PC-9 (cell line): ENCODE measurements around the gene HNF1A. TPM values are rescaled to one million over a fixed set of nuclear protein-coding genes. Genes with fewer than 3 reads are reported as not detected.

Experiments
- BruUV-seq: library from RNA; stranded (reverse); fragments of 400-500 nt; replicated peaks from 2 replicates; lab custom pipeline; 2021; lab: Mats Ljungman, UMichigan
- CTCF ChIA-PET: fragments of 300-600 bp; sonication (Branson Sonifier 250); formaldehyde crosslinking; loops from one replicate; lab custom pipeline; 2022; ENCODE audit warnings: antibody characterized with exemption; lab: Charles Lee
- POLR2A ChIA-PET: fragments of 300-600 bp; sonication (Branson Sonifier 250); formaldehyde crosslinking; loops from one replicate; lab custom pipeline; 2022; ENCODE audit warnings: antibody characterized with exemption; ENCODE audit not compliant: unreplicated experiment; lab: Charles Lee
- DNase-seq, 2 experiments: peaks; one replicate each; pipeline versions ENCODE4 v3.0.0 to v3.0.0-alpha.2; 2015 to 2022; ENCODE audit warnings: mixed read lengths in 1 of 2
- H2AFZ ChIP-seq: fragments of 200-600 bp; sonication (generic); 2 replicates; pipeline ENCODE4 v1.8.1; 2017; ENCODE audit warnings: antibody characterized with exemption
- H3F3A ChIP-seq: fragments of 200-600 bp; sonication (generic); 2 replicates; pipeline ENCODE4 v1.8.1; 2017; ENCODE audit warnings: antibody characterized with exemption, mild to moderate bottlenecking, low read depth; ENCODE audit not compliant: insufficient read depth
- H3K27ac ChIP-seq: fragments of 200-600 bp; sonication (generic); 2 replicates; pipeline ENCODE4 v1.6.1; 2016; ENCODE audit warnings: mixed run types
- H3K27me3 ChIP-seq: fragments of 200-600 bp; sonication (generic); 2 replicates; pipeline ENCODE4 v1.6.1; 2016; ENCODE audit warnings: low read depth, mixed run types; ENCODE audit not compliant: insufficient read depth
- H3K36me3 ChIP-seq: fragments of 200-600 bp; sonication (generic); 2 replicates; pipeline ENCODE4 v1.6.1; 2016; ENCODE audit warnings: low read depth, mixed run types
- H3K4me1 ChIP-seq: fragments of 200-600 bp; sonication (generic); replicated peaks from 2 replicates; pipeline ENCODE4 v1.6.1; 2016; ENCODE audit warnings: mixed run types; ENCODE audit not compliant: insufficient read depth
- H3K4me2 ChIP-seq: fragments of 200-600 bp; sonication (generic); 2 replicates; pipeline ENCODE4 v1.6.1; 2017; ENCODE audit warnings: mixed run types
- H3K4me3 ChIP-seq: fragments of 200-600 bp; sonication (generic); 2 replicates; pipeline ENCODE4 v1.6.1; 2016; ENCODE audit warnings: mixed run types
- H3K79me2 ChIP-seq: fragments of 200-600 bp; sonication (generic); 2 replicates; pipeline ENCODE4 v1.6.1; 2017; ENCODE audit warnings: low read depth, mixed run types
- H3K9me2 ChIP-seq: fragments of 200-600 bp; sonication (generic); 2 replicates; pipeline ENCODE4 v1.8.1; 2017; ENCODE audit warnings: mild to moderate bottlenecking; ENCODE audit not compliant: insufficient read depth
- H3K9me3 ChIP-seq: fragments of 200-600 bp; sonication (generic); 2 replicates; pipeline ENCODE4 v1.8.1; 2016; ENCODE audit warnings: low read depth; ENCODE audit not compliant: insufficient read depth
- H4K20me1 ChIP-seq: fragments of 200-600 bp; sonication (generic); 2 replicates; pipeline ENCODE4 v1.8.1; 2017; ENCODE audit not compliant: insufficient read depth
- CTCF ChIP-seq: fragments of 200-600 bp; sonication (generic); conservative IDR thresholded peaks from 2 replicates; pipeline ENCODE4 v1.6.1; 2017; ENCODE audit warnings: mixed run types, antibody characterized with exemption, mild to moderate bottlenecking, moderate library complexity
- EZH2 ChIP-seq: fragments of 200-600 bp; sonication (generic); IDR thresholded peaks from 2 replicates; pipeline ENCODE4 v1.8.0; 2017; ENCODE audit warnings: antibody characterized with exemption, low read depth
- intact Hi-C: fragments of 100-400 bp; cut with micrococcal nuclease; formaldehyde crosslinking; loops from one replicate; pipeline ENCODE4 v1.10.0; 2022; ENCODE audit not compliant: unreplicated experiment
- total RNA-seq: library from RNA; stranded (reverse); gene quantifications from 2 replicates; pipeline ENCODE4 v1.2.3, GENCODE V29; 2021

Gene HNF1A
- total RNA-seq, 1 experiment from 2014 or later: not detected

DNA sequence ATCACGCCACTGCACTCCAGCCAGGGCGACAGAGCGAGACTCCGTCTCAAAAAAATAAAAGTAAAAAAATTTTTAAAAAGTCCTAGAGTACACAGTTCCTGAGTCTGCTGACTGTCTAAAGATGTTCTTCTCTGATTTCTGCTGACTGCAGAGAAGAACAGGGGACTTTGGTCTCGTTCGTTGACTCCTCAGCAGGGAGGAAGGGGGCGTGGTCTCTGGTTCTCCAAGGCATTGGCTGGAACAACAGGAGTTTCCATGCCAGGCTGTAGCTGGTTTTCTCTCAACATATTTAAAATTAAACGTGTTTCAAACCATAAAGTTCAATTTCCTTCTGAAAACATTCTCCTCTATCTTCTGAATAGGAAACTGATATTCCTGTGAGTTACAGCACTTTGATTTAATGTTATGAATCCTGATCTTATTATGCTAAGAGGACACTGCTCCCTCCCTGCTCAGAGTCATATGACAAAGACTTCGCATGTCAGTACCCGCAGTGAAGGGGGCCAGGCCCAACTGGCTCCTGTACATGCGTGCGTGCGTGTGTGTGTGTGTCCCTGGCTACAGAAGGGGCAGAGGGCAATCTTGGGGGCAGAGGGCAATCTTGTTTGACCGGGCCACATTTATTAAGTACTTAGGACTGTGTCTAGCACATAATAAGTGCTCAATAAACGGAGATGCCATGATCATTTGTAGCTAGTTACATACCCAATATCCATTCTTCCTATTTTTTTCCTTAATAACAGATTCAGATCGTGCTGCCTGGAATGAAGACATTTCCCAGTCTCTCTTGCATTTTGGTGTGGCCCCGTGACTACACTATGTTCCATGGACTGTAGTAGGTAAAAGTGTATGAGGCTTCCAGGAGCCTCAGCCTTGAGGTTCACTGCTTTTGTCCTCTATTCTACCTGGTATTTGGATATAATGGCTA is 16.5 kb upstream of the HNF1A start:
- no TSS peak for BruUV-seq
- Histone ChIP-seq H3K4me3 (no peak overlapping the region), H3K36me3 (no peaks in the 10 kb centered on the region), H3K4me1 (peaks cover 18% of the 10 kb centered on the region), H4K20me1 (no peaks in the 10 kb centered on the region), H3K79me2 (no peaks in the 10 kb centered on the region), H3K27me3 (no peaks in the 10 kb centered on the region), H3K4me2 (no peak overlapping the region), H3K9me2 (no peaks in the 10 kb centered on the region), H2AFZ (no peak overlapping the region), H3K27ac (peak overlapping the region; percentile 33), H3F3A (peaks cover 14% of the 10 kb centered on the region; the same call in 1 of the 2 replicates), H3K9me3 (no peaks in the 10 kb centered on the region)
- TF ChIP-seq EZH2 (no peak), CTCF (no peak)
- CTCF ChIA-PET: no interaction called here
- POLR2A ChIA-PET: interaction anchor here (0.6 kb wide), 1 partner anchor 308 kb away, joined by 4 read pairs; no protein-coding TSS in a partner anchor
- DNase-seq: no peak
- intact Hi-C loops: no loop called here

DNA sequence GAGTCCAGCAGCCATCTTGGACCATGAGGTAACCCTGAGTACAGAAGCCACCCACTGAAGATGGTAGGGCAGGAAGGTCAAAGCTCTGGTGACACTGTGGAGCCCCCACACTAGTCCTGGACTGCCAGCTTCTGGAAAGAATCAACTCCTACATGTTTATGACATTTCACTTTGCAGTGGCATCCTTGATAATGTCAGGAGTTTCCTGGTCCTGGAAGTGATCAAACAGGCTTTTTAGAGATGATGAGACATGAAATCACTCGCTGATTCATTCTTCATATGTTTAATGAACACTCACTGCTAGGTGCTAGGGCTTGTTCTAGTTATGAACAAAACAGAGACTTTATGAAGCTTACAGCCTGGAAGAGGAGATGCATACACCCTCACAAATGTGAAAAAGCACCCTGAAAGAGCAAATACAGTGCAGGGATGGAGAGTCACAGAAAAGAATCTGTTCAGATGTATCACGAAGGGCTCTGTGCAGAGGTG is 15.8 kb upstream of the HNF1A start:
- peaks cover 18% of the 10 kb centered on the region for H3K4me1 ChIP-seq
- H4K20me1 ChIP-seq: no peaks in the 10 kb centered on the region
- H3K36me3 ChIP-seq: no peaks in the 10 kb centered on the region
- no peak overlapping the region for H3K4me3 ChIP-seq
- DNase-seq: peak in 1 of 2 experiments; percentile 78
- CTCF ChIA-PET: interaction anchor here (1.1 kb wide), 1 partner anchor 55 kb away, joined by 8 read pairs; no protein-coding TSS in a partner anchor
- intact Hi-C loops: no loop called here
- H3K9me2 ChIP-seq: no peaks in the 10 kb centered on the region
- H3K9me3 ChIP-seq: no peaks in the 10 kb centered on the region
- POLR2A ChIA-PET: no interaction called here
- H3K27me3 ChIP-seq: no peaks in the 10 kb centered on the region
- peaks cover 13% of the 10 kb centered on the region; the same call in 1 of the 2 replicates for H3F3A ChIP-seq
- H3K4me2 ChIP-seq: no peak overlapping the region
- H2AFZ ChIP-seq: no peak overlapping the region
- no TSS peak for BruUV-seq
- no peak for TF ChIP-seq CTCF
- no peak for TF ChIP-seq EZH2
- H3K79me2 ChIP-seq: no peaks in the 10 kb centered on the region
- H3K27ac ChIP-seq: peak overlapping the region; percentile 33

DNA sequence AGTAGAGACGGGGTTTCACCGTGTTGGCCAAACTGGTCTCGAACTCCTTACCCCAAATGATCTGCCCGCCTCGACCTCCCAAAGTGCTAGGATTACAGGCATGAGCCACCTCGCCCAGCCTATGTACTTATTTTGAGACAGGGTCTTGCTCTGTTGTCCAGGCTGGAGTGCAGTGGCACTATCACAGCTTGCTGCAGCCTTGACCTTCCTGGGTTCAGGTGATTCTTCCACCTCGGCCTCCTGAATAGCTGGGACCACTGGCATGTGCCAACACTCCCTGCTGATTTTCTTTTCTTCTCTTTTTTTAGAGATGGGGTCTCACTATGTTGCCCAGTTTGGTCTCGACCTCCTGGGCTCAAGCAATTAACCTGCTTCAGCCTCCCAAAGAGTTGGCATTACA is 14.0 kb upstream of the HNF1A start:
- Histone ChIP-seq H3F3A (peaks cover 13% of the 10 kb centered on the region; the same call in 1 of the 2 replicates), H3K4me3 (no peak overlapping the region), H3K9me2 (no peaks in the 10 kb centered on the region), H2AFZ (no peak overlapping the region), H3K79me2 (no peaks in the 10 kb centered on the region), H3K4me2 (no peak overlapping the region), H4K20me1 (no peaks in the 10 kb centered on the region), H3K9me3 (no peaks in the 10 kb centered on the region), H3K36me3 (no peaks in the 10 kb centered on the region), H3K27ac (no peak overlapping the region), H3K4me1 (peaks cover 17% of the 10 kb centered on the region), H3K27me3 (no peaks in the 10 kb centered on the region)
- DNase-seq: no peak
- CTCF ChIA-PET: interaction anchor here (0.7 kb wide), 1 partner anchor 66 kb away, joined by 3 read pairs; no protein-coding TSS in a partner anchor
- no peak for TF ChIP-seq EZH2
- TF ChIP-seq CTCF: no peak
- POLR2A ChIA-PET: no interaction called here
- no TSS peak for BruUV-seq
- intact Hi-C loops: no loop called here
